Smooth muscle cell of the pulmonary artery (primary cell): ENCODE measurements around the gene EDRF1. TPM values are rescaled to one million over a fixed set of nuclear protein-coding genes. Genes with fewer than 3 reads are reported as not detected.

Experiments used
- total RNA-seq: library from RNA; depleted of rRNA; stranded (reverse); fragments of >200 nt; gene quantifications from 2 replicates; pipeline ENCODE4 v1.2.3, GENCODE V29; 2014

Gene EDRF1
- 21.2 and 23.0 TPM in 2 replicates for total RNA-seq

GRCh38 chr10:125719173-125720001 is at the start of gene EDRF1:
Gene EDRF1, plus strand, starts transcription at chr10:125719709. Its CDS starts 99 bp downstream, at chr10:125719808.

GRCh38 chr10:125683063-125683462 is 36.4 kb upstream of the EDRF1 start, which contains the start of gene TEX36:
Gene TEX36, minus strand, starts transcription at chr10:125683163. Its CDS starts 174 bp downstream, at chr10:125682989.

GRCh38 chr10:125775491-125776106 is 56.1 kb downstream of the EDRF1 start, which contains the start of gene MMP21:
Gene MMP21, minus strand, starts transcription at chr10:125775821. Its CDS starts 0 bp downstream, at chr10:125775821.

Other genes with a start within 250 kb of the EDRF1 start
- gene TEX36, start 36.5 kb upstream of the EDRF1 start, total RNA-seq, result not detected in 2 replicates
- gene MMP21, start 56.1 kb downstream of the EDRF1 start, total RNA-seq, result 0.13 TPM in 1 of 2 replicates, not detected in the other
- gene UROS, start 103.5 kb downstream of the EDRF1 start, total RNA-seq, result 41.0 and 48.7 TPM in 2 replicates
- gene BCCIP, start 103.8 kb downstream of the EDRF1 start, total RNA-seq, result 22.3 and 25.2 TPM in 2 replicates
- gene DHX32, start 161.6 kb downstream of the EDRF1 start, total RNA-seq, result 42.3 and 45.9 TPM in 2 replicates
- gene FANK1, start 176.9 kb downstream of the EDRF1 start, total RNA-seq, result 6.6 and 12.4 TPM in 2 replicates